Keratinocyte (primary cell): ENCODE results near the gene DCPS. TPM values are rescaled to one million over a fixed set of nuclear protein-coding genes. Genes with fewer than 3 reads are reported as not detected.

Experiments used
- DNase-seq: peaks from one replicate; pipeline ENCODE4 v3.0.0-alpha.2; 2011; ENCODE audit warnings: low read depth, missing footprints, low spot score
- FAIRE-seq: peaks from 2 replicates; lab custom pipeline; 2011; peaks lifted over from hg19 to GRCh38; lab: Jason Lieb, UNC
- H2AFZ ChIP-seq: 2 replicates; pipeline ENCODE4 v1.6.0; 2012; ENCODE audit warnings: low read length, control low read depth, inconsistent platforms; ENCODE audit not compliant: control insufficient read depth
- H3K27ac ChIP-seq: 2 replicates; pipeline ENCODE4 v1.5.1; 2011; ENCODE audit warnings: low read length; ENCODE audit not compliant: control insufficient read depth, insufficient read depth
- H3K27me3 ChIP-seq: 3 replicates; pipeline ENCODE4 v1.6.0; 2011; ENCODE audit warnings: low read length; ENCODE audit not compliant: control insufficient read depth, insufficient read depth; ENCODE audit errors: extremely low read depth
- H3K36me3 ChIP-seq, 2 experiments: 2 replicates in 1 of 2; 3 replicates in 1 of 2; pipeline ENCODE4 v1.5.1; 2011; ENCODE audit warnings: low read length in 2 of 2, mild to moderate bottlenecking in 1 of 2; ENCODE audit not compliant: control insufficient read depth in 2 of 2, insufficient read depth in 2 of 2; ENCODE audit errors: extremely low read depth in 1 of 2
- H3K4me1 ChIP-seq: 3 replicates; pipeline ENCODE4 v1.5.1; 2011; ENCODE audit warnings: low read length; ENCODE audit not compliant: control insufficient read depth, insufficient read depth; ENCODE audit errors: extremely low read depth
- H3K4me2 ChIP-seq: 3 replicates; pipeline ENCODE4 v1.6.0; 2011; ENCODE audit warnings: low read depth, low read length; ENCODE audit not compliant: control insufficient read depth, insufficient read depth; ENCODE audit errors: extremely low read depth
- H3K4me3 ChIP-seq, 3 experiments: fragments of 200-600 bp in 1 of 3; sonication (generic) in 1 of 3; 2 replicates in 2 of 3; 3 replicates in 1 of 3; pipeline ENCODE4 v1.5.1; 2011 to 2016; ENCODE audit warnings: low read length in 3 of 3, mild to moderate bottlenecking in 3 of 3, control low read depth in 2 of 3, inconsistent platforms in 1 of 3, low read depth in 1 of 3, mixed read lengths in 1 of 3, mixed run types in 1 of 3, moderate library complexity in 1 of 3; ENCODE audit not compliant: control insufficient read depth in 2 of 3, insufficient read depth in 2 of 3; ENCODE audit errors: extremely low read depth in 1 of 3
- H3K79me2 ChIP-seq: 2 replicates; pipeline ENCODE4 v1.6.0; 2012; ENCODE audit warnings: low read length; ENCODE audit not compliant: control insufficient read depth, insufficient read depth
- H3K9ac ChIP-seq: 3 replicates; pipeline ENCODE4 v1.6.0; 2011; ENCODE audit warnings: low read length; ENCODE audit not compliant: control insufficient read depth, insufficient read depth; ENCODE audit errors: extremely low read depth
- H3K9me1 ChIP-seq: 3 replicates; pipeline ENCODE4 v1.6.0; 2011; ENCODE audit warnings: low read length; ENCODE audit not compliant: control insufficient read depth, insufficient read depth; ENCODE audit errors: extremely low read depth
- H3K9me3 ChIP-seq: 2 replicates; pipeline ENCODE4 v1.5.1; 2012; ENCODE audit warnings: low read depth, low read length; ENCODE audit not compliant: control insufficient read depth
- H4K20me1 ChIP-seq: 3 replicates; pipeline ENCODE4 v1.6.0; 2011; ENCODE audit warnings: low read length; ENCODE audit not compliant: control insufficient read depth, insufficient read depth; ENCODE audit errors: extremely low read depth
- CTCF ChIP-seq, 3 experiments: IDR thresholded peaks in 1 of 3; conservative IDR thresholded peaks in 1 of 3; optimal IDR thresholded peaks in 1 of 3; 2 replicates in 2 of 3; 3 replicates in 1 of 3; pipeline versions ENCODE3 to v1.5.1; 2011; ENCODE audit warnings: low read length in 3 of 3, mild to moderate bottlenecking in 3 of 3, moderate library complexity in 2 of 3, control low read depth in 1 of 3, inconsistent platforms in 1 of 3; ENCODE audit not compliant: insufficient read depth in 2 of 3; ENCODE audit errors: extremely low read depth in 1 of 3
- EZH2 ChIP-seq: IDR thresholded peaks from one replicate; pipeline ENCODE4 v1.6.1; 2012; ENCODE audit warnings: inconsistent platforms, mild to moderate bottlenecking, low read length, moderate library complexity
- dilution Hi-C: fragments of 300-500 bp; cut with MboI; formaldehyde crosslinking; loops from one replicate; pipeline ENCODE4 v1.7.0; 2020; ENCODE audit warnings: low sequenced_read_pairs; ENCODE audit not compliant: extremely low pct_ligation_motif_present
- polyA plus RNA-seq, 5 experiments: library from polyadenylated mRNA; depleted of rRNA in 3 of 5; stranded (reverse) in 3 of 5; stranded (forward) in 1 of 5; unstranded in 1 of 5; fragments of >200 nt; gene quantifications; 1 replicate in 1 of 5; 2 replicates in 3 of 5; 3 replicates in 1 of 5; pipeline versions ENCODE4 v1.2.1 to v1.2.3, GENCODE V29; 2011 to 2012; ENCODE audit warnings: missing spikeins in 2 of 5, low read depth in 1 of 5, low replicate concordance in 1 of 5

Gene DCPS
- polyA plus RNA-seq, 1 donor (not counting 4 experiments of a cell fraction or from before 2014, with no cell fraction given), result 31.3 TPM

GRCh38 chr11:126383339-126384335 lies 79.8 kb downstream of the DCPS start:
- dilution Hi-C loops, result no loop called here
- FAIRE-seq (no peak), DNase-seq (no peak)
- Histone ChIP-seq H3K27me3 (no peaks in the 10 kb centered on the region), H4K20me1 (no peaks in the 10 kb centered on the region), H3K4me3 (no peak overlapping the region), H3K9me1 (peaks cover 4% of the 10 kb centered on the region), H3K9me3 (no peaks in the 10 kb centered on the region), H3K36me3 (peaks cover 0 to 2% of the 10 kb centered on the region in 2 experiments), H2AFZ (no peak overlapping the region), H3K4me1 (peaks cover 14% of the 10 kb centered on the region), H3K4me2 (no peak overlapping the region), H3K79me2 (peaks cover 31% of the 10 kb centered on the region), H3K9ac (no peak overlapping the region), H3K27ac (no peak overlapping the region)
- TF ChIP-seq CTCF (optimal IDR thresholded peaks at IDR 0.05 in 1 of 3, IDR thresholded peaks at IDR 0.05 in 1 of 3, conservative IDR thresholded peaks at IDR 0.05 in 1 of 3; ENCODE audit: extremely low read depth in 1 of 3, insufficient read depth in 2 of 3, low read length in 3 of 3), result no peak
- TF ChIP-seq EZH2, result no peak

GRCh38 chr11:126384449-126385070 lies 80.7 kb downstream of the DCPS start:
- H3K79me2 ChIP-seq, result peaks cover 26% of the 10 kb centered on the region
- H3K9me1 ChIP-seq, result peaks cover 4% of the 10 kb centered on the region
- H3K27me3 ChIP-seq, result no peaks in the 10 kb centered on the region
- no peak for DNase-seq
- FAIRE-seq, result no peak
- dilution Hi-C loops, result no loop called here
- peaks cover 0 to 2% of the 10 kb centered on the region in 2 experiments for H3K36me3 ChIP-seq
- no peak overlapping the region for H3K27ac ChIP-seq
- no peak overlapping the region for H3K4me2 ChIP-seq
- H4K20me1 ChIP-seq, result no peaks in the 10 kb centered on the region
- H3K9me3 ChIP-seq, result no peaks in the 10 kb centered on the region
- no peak overlapping the region for H2AFZ ChIP-seq
- TF ChIP-seq EZH2 (no peak), CTCF (optimal IDR thresholded peaks at IDR 0.05 in 1 of 3, IDR thresholded peaks at IDR 0.05 in 1 of 3, conservative IDR thresholded peaks at IDR 0.05 in 1 of 3; ENCODE audit: extremely low read depth in 1 of 3, insufficient read depth in 2 of 3, low read length in 3 of 3) (no peak)
- H3K9ac ChIP-seq, result no peak overlapping the region
- no peak overlapping the region for H3K4me3 ChIP-seq
- peaks cover 14% of the 10 kb centered on the region for H3K4me1 ChIP-seq
